GM18508 (cell line): Measurements from ENCODE around the gene ZNF557.

Experiments
- ATAC-seq: cut with Tn5 transposase; IDR thresholded peaks from one replicate; pipeline ENCODE4 v1.9.1; 2021; ENCODE audit warnings: moderate number of reproducible peaks; ENCODE audit not compliant: insufficient read depth, unreplicated experiment

The ZNF557 gene

GRCh38 chr19:7072541-7072940 is 3.0 kb downstream of the ZNF557 start:
- no peak for ATAC-seq

- no peak for ATAC-seq
Observed at GRCh38 chr19:7074705-7075282, 5.3 kb downstream of the ZNF557 start.

GRCh38 chr19:7076151-7076550 is 6.6 kb downstream of the ZNF557 start:
- no peak for ATAC-seq

DNA sequence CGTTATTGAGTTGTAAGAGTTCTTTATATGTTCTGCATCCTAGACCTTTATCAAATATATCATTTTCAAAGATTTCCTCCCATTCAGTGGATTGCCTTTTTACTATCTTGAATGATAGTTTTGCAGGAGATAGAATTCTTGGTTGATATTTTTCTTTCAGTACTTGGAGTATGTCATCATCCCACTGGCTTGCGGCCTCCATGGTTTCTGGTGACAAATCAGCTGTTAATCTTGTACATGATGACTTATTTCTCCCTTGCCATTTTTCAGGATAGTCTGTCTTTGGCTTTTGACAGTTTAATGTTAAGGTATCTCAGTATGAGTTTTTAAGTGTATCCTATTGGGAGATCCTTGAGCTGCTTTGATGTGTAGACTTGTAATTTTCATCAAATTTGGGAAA is 8.5 kb downstream of the ZNF557 start:
- ATAC-seq, result no peak

DNA sequence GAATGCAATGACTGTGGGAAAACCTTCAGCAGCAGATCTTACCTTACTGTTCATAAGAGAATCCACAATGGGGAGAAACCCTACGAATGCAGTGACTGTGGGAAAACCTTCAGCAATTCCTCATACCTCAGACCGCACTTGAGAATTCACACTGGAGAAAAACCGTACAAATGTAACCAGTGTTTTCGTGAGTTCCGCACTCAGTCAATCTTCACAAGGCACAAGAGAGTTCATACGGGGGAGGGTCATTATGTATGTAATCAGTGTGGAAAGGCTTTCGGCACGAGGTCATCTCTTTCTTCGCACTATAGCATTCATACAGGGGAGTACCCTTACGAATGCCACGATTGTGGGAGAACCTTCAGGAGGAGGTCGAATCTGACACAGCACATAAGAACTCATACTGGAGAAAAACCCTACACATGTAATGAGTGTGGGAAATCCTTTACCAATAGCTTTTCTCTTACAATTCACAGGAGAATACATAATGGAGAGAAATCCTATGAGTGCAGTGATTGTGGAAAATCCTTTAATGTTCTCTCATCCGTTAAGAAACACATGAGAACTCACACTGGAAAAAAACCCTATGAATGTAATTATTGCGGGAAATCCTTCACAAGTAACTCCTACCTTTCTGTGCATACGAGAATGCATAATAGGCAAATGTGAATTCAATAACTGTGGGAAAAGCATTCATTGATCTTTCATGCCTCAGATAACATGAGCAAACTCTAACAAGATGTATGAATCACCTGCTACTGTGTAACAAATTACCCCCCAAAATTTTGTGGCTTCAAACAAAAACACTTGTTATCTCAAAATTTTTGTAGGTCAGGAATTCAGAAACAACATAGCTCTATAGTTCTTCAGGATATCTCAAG is 13.8 kb downstream of the ZNF557 start:
- no peak for ATAC-seq

GRCh38 chr19:7088999-7089398 is 19.5 kb downstream of the ZNF557 start:
- ATAC-seq, result no peak

DNA sequence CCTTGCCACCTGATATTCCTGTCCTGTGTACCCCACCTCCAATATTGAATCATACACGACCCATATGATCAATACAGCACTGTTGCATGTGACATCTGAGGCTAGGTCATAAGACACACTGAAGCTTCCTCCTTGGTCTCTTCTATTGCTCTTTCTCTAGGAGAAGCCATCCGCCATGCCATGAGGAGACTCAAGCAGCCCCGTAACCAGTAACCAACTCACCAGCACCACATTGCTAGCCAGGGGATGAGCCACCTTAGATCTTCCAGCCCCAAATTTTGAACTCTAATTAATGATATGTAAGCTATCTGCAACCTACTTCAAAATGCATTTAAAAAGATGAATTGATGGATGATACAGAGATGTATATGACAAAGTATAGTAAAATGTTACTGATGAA is 28.6 kb downstream of the ZNF557 start:
- no peak for ATAC-seq

GRCh38 chr19:7098701-7099596 is 29.4 kb downstream of the ZNF557 start:
- ATAC-seq, result no peak

DNA sequence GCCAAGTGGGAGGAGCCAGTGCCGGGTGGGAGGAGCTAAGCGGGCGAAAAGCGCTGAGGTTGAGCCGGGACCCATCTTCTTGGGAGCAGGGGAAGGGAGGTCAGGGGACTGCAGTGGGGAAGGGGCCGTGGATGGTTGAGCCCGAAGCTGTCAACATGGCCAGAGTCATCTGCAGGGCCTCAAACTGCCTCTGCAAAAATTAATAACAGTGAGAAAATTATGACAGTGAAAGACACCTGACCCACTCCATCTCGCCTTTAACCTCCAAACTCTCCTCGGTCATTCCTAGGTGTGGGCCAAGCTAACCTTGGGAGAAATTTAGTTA is 30.1 kb downstream of the ZNF557 start:
- no peak for ATAC-seq

DNA sequence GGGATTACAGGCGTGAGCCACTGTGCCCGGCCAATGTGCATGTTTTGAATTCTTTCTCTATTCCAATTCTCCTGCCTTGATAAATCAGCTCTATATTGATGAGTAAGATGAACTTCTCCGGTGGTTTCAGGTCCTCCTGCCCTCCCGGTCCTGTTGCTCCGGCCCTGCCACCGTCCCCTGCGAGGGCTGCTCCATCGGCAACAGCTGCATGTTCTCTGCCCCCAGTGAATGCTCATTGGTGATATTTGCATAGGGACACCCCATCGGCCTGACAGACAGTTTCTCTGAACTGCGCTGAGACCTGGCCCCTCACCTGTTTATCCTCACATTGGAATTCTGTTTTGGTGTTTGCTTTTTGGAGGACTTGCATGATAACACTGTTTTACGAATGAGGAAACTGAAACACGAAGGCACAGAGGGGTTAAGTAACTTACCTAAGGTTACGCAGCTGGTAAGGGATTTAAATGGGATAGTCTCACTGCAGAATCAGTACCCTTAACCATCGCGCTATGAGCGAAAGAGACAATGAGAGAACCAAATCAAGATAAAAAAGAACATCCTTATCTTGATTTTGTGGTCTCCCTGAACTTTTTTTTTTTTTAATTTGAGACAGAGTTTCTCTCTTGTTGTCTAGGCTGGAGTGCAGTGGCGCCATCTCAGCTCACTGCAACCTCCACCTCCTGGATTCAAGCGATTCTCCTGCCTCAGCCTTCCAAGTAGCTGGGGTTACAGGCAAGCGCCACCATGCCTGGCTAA is 32.2 kb downstream of the ZNF557 start:
- ATAC-seq, result no peak

DNA sequence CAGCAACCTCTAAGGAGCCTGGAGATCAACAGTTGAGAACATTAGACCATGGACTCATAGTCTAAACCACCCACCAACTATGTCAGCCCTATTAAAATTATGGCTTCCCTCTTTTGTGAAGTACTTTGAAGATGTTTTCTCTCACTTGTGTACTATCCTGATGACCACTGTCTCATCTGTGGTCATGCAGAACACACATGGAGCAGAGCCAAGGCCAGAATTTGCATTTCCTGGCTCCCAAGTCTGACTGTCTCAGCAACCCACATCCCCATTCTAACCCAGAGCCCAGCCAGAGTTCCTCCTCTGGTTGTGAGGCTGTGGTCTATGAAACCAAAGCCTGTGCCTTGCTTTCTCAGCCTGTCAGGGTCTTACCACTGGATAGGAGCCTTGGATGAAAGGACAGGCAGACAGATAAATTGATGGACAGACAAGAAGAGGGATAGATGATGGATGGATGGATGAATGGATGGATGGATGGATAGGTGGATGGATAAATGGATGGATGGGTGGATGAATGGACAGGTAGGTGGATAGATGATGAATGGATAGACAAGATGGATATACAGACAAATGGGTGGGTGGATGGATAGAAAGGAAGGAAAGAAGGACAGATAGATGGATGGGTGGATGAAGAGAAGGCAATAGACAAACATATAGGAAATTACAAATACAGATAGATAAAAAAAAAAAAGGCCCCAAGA is 35.4 kb downstream of the ZNF557 start:
- ATAC-seq, result no peak

- ATAC-seq, result no peak
Observed at GRCh38 chr19:7106711-7107657, 37.5 kb downstream of the ZNF557 start.

- ATAC-seq, result no peak
Observed at GRCh38 chr19:7109678-7110289, 40.3 kb downstream of the ZNF557 start.

GRCh38 chr19:7112675-7113074 is 43.2 kb downstream of the ZNF557 start:
- no peak for ATAC-seq

DNA sequence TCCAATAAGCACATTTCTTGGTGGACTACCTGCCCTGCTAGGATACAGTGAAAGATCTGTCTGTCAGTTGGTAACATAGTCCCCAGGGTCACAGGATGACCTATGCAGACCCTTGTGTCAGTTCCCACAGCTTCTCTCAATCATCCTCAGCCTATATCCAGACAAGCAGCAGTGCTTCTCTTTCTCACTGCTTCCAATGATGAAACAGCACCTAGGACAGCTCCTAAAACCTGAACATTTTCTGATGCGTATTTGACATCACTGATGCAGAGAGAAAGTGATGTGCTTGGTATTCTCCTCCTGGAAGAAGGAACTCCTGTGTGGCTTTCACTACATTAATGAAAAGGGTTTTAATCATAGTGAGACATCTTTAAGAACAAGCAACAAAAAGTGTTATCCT is 43.7 kb downstream of the ZNF557 start:
- no peak for ATAC-seq

DNA sequence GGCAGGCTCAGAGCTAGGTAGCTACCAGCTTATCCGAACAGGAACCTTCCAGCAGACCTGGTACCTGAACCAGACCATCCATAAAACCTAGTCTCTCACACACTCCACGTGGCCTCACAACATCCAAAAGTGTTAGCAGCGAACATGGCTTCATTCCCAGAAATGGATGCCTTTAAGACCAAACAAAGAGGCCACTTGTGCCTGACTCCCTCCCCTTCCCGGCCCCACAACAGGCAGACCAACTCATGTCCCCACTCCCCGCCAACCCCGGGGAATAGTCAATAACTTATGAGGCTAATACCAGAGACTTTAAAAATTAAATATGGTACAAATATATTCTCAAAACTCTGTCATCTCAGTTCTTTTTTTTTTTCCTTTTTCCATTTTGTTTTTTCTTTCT is 46.2 kb downstream of the ZNF557 start:
- no peak for ATAC-seq

GRCh38 chr19:7117248-7117647 is 47.7 kb downstream of the ZNF557 start:
- no peak for ATAC-seq

DNA sequence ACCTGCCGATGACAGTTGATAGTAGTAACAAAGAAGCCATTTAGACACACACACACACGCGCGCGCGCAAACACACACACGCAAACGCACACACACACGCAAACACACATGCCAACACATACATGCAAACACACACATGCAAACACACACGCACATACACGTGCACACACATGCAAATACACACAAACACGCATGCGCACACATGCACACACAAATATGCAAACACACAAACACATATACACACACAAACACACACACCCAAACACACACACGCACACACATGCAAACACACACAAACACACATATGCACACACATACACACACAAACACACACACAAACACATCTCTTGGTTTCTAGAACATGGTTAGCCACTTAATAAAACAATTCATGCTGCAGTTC is 50.1 kb downstream of the ZNF557 start:
- ATAC-seq, result no peak
